Stimulated activated CD4-positive, alpha-beta T cell treated with anti-CD3 and anti-CD28 coated beads, Interleukin-1b, Interleukin-23, amount 100 ng/mL, for 48 hours (primary cell): Measurements from ENCODE around the gene MORC4.
"Not testable (repeated sequence)": the region's sequence is repeated elsewhere in the genome, so short reads cannot be mapped to it uniquely, and the experiment has no call there.

Experiments
- DNase-seq: peaks from one replicate; pipeline ENCODE4 v3.0.0-alpha.2; 2020

Gene MORC4

GRCh38 chrX:107000013-107000515, at the start of gene MORC4:
Gene MORC4, minus strand, starts transcription at chrX:107000212. Its CDS starts 243 bp downstream, at chrX:106999969.
- DNase-seq = peak; percentile 68

GRCh38 chrX:107047622-107048021, 47.6 kb upstream of the MORC4 start:
- no peak for DNase-seq

GRCh38 chrX:107029752-107030151, 29.7 kb upstream of the MORC4 start:
- no peak for DNase-seq

GRCh38 chrX:107025545-107025944, 25.5 kb upstream of the MORC4 start:
- no peak for DNase-seq

- no peak for DNase-seq
These were observed 14.9 kb upstream of the MORC4 start for GRCh38 chrX:107014936-107015335.

- DNase-seq = no peak
These were observed 8.0 kb upstream of the MORC4 start for GRCh38 chrX:107008034-107008433.

GRCh38 chrX:106999002-106999975, 723 bp downstream of the MORC4 start:
- DNase-seq = peak; percentile 15

- no peak for DNase-seq
These were observed 2.4 kb downstream of the MORC4 start for GRCh38 chrX:106997611-106998010.

GRCh38 chrX:106995678-106996077, 4.3 kb downstream of the MORC4 start:
- DNase-seq = no peak

GRCh38 chrX:106987488-106987887, 12.5 kb downstream of the MORC4 start:
- no peak for DNase-seq

- DNase-seq = no peak
These were observed 18.9 kb downstream of the MORC4 start for GRCh38 chrX:106980952-106981626.

- no peak for DNase-seq
These were observed 23.6 kb downstream of the MORC4 start for GRCh38 chrX:106976416-106976815.

GRCh38 chrX:106973433-106974149, 26.4 kb downstream of the MORC4 start:
- DNase-seq = no peak

GRCh38 chrX:106972896-106973295, 27.1 kb downstream of the MORC4 start:
- no peak for DNase-seq

GRCh38 chrX:106966547-106966946, 33.5 kb downstream of the MORC4 start:
- not testable (repeated sequence) for DNase-seq

GRCh38 chrX:106964290-106964689, 35.7 kb downstream of the MORC4 start:
- no peak for DNase-seq

- DNase-seq = no peak
These were observed 36.9 kb downstream of the MORC4 start for GRCh38 chrX:106963111-106963510.

GRCh38 chrX:106959901-106960300, 40.1 kb downstream of the MORC4 start:
- DNase-seq = no peak

GRCh38 chrX:106957856-106958255, 42.2 kb downstream of the MORC4 start:
- DNase-seq = no peak

- DNase-seq = no peak
These were observed 44.8 kb downstream of the MORC4 start for GRCh38 chrX:106955004-106955772.

GRCh38 chrX:106954041-106954440, 46.0 kb downstream of the MORC4 start:
- no peak for DNase-seq

GRCh38 chrX:106952988-106953387, 47.0 kb downstream of the MORC4 start:
- no peak for DNase-seq
